Stimulated activated CD4-positive, alpha-beta T cell treated with anti-CD3 and anti-CD28 coated beads, Interleukin-1b, Interleukin-23, amount 100 ng/mL, for 4 hours (primary cell): ENCODE results near the gene MSL1.

Experiments used
- DNase-seq, 2 donors: peaks; one replicate each; pipeline ENCODE4 v3.0.0-alpha.2; 2020; ENCODE audit warnings: low read depth in 2 of 2

The MSL1 gene

DNA sequence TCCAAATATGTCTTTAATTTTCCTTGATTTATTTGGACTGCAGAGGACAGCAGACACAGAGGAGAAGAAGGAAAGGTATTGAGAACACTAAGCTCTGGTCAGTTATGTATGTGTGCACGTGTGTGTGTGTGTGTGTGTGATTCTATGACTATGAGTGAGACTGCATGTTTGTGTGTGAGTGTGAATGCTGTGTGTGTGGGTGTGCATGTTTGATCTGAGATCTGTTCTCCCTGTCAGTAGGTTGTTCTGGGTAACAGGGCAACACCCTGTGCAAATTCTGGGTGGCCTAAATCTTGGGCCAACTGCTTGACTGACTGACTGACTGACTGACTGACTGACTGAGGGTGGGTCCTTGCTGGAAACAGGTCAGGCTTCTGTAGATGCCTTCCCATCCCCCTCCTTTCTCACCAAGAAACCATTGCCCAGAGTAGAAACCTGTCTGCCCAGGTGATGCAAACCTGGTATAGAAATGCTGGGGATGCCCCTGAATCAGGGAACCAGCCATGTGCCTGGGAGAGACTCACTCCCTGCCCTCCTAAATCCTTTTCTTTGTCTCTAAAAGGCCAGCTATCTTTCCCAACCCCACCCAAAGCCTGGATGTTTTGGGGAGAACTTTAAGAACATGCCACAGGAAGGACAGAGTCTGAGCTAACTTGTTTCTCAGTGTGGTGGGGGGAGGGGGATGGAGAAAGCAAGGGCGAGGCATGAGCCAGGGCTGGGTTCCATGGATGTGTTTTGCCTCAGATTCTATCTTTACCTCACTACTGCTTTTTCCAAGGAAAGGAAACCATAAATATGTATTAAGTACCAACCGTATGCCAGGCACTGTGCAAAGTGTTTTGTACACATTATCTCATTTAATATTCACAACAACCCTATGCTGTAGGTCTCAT, 16.9 kb upstream of the MSL1 start:
- no peak for DNase-seq

- DNase-seq: no peak
These were observed 15.7 kb upstream of the MSL1 start for GRCh38 chr17:40105861-40106759.

- no peak for DNase-seq
These were observed 14.8 kb upstream of the MSL1 start for GRCh38 chr17:40106760-40107521.

- no peak for DNase-seq
These were observed 14.1 kb upstream of the MSL1 start for GRCh38 chr17:40107522-40108174.

DNA sequence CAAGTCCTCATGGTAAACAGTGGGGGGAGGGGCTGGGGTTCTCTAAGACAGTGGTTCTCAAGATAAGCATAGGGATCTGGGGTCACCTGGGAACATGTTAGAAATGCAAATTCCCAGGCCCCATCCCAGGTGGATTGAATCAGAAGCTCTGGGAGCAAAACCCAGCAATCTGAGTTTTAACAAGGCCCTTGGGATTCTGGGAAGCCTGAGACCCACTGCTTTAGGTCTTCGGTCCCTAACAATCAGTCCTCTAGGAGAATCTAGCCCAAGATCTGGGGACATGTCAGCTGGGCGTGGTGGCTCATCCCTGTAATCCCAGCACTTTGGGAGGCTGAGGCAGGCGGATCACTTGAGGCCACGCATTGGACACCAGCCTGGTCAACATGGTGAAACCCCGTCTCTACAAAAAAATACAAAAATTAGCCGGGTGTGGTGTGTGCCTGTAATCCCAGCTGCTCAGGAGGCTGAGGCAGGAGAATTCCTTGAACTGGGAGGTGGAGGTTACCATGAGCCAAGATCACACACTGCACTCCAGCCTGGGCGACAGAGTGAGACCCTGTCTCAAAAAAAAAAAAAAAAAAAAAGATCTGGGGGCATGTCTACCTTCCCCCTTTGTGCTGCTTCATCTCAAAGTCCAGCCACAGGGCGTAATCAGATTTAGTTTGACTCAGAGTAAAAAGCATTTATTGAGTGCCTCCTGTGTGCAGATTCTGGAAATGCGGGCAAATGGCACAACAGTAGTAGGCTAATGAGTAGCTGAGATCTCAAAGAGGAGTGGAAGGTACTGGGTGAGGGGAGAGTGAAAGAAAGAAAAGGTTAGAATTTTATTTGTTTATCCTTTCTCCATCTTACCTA, 12.6 kb upstream of the MSL1 start:
- DNase-seq: no peak

- DNase-seq: no peak
These were observed 11.5 kb upstream of the MSL1 start for GRCh38 chr17:40110026-40110845.

GRCh38 chr17:40111221-40112128, 10.3 kb upstream of the MSL1 start:
- DNase-seq: peak in 1 of 2 donors; percentile 53

GRCh38 chr17:40112191-40112711, 9.5 kb upstream of the MSL1 start:
- DNase-seq: no peak

DNA sequence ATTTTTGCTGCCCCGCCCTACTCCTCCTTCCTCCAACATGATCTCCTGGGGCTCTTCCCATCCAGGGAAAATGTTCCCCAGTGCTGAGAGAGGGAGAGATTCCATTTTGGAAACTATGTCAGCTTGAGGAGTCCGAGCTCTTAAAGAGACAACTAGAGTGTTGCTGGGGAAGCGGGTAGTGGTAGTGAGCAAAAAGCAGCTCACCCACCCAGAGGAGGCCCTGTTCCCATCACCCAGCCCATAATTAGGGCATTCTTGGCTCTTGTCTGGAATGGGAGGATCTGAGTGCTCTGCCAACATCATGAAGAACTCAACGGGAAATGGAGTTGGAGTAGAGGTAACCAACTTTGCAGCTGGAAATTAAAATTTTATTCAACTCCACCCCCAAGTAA, 9.1 kb upstream of the MSL1 start:
- DNase-seq: no peak

GRCh38 chr17:40113110-40113906, 8.5 kb upstream of the MSL1 start:
- DNase-seq: peak; percentile 86 to 87

GRCh38 chr17:40113907-40114245, 7.9 kb upstream of the MSL1 start:
- no peak for DNase-seq

DNA sequence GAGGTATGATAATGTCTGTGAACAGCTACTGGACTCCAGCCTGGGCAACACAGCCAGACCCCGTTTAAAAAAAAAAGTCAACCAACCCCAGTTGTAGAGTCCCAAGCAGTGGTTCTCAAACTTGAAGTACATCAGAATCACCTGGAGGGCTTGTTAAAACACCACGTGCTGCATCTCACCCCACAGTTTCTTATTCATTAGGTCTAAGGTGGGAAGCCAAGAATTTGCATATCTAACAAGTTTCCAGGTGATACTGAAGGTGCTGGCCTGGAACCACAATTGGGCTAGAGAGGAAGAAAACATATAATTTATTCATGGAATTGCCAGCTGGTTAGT, 6.7 kb upstream of the MSL1 start:
- DNase-seq: no peak

DNA sequence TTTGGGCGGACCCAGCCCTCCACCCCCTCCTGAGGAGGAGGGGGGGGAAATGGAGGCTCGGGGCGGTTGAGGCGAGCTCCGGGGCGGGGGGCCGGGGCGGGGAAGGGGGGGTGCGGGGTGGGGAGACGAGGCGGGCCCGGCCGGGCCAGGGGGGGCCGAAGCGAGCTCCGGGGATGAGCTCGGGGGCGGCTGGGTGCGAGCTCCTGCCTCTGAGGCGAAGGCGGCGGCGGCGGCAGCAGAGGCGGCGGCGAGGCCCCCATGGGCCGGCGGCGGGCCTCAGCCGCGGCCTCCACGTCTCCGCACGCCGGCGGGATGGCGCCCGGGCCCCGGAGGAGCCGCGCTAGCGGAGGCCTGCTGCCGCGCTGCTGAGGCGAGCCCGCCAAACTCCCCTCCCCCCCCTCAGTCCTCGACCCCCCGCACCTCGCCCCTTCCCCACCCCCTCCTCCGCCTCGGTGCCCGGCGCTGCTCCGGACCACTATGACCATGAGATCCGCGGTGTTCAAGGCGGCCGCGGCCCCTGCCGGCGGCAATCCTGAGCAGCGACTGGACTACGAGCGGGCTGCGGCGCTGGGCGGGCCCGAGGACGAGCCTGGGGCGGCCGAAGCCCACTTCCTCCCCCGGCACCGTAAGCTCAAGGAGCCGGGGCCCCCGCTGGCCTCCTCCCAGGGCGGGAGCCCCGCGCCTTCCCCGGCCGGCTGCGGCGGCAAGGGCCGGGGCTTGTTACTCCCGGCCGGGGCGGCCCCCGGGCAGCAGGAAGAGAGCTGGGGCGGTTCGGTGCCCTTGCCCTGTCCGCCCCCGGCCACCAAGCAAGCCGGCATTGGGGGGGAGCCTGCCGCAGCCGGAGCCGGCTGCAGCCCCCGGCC, 596 bp downstream of the MSL1 start:
- DNase-seq: no peak

DNA sequence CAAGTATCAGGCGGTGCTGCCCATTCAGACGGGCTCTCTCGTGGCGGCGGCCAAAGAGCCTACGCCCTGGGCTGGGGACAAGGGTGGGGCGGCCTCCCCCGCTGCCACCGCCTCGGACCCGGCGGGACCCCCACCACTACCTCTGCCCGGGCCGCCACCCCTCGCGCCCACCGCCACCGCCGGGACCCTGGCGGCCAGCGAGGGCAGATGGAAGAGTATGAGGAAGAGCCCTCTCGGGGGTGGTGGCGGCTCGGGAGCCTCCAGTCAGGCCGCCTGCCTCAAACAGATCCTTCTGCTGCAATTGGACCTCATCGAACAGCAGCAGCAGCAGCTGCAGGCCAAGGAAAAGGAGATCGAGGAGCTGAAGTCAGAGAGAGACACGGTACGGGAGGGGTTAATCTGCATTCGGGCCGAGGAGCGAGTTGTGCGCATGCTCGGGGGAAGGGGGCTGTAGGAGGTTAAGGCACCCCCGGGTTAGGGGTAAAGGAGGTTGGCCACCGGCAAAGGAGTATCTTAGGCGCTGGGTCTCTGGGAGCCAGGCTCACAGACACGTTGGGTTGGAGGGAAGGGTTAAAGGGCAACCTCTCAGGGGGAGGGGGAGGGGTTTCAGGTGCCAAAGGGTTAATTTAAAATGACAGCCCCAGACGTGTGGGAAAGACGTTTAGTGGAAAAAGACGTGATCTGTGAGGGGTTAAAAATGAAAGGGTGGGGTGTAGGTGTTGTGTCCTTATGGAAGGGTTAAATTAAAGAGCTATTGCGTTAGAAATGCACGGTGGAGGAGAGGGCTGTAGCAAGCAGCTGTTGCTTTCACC, 1.4 kb downstream of the MSL1 start:
- DNase-seq: peak in 1 of 2 donors; percentile 52

DNA sequence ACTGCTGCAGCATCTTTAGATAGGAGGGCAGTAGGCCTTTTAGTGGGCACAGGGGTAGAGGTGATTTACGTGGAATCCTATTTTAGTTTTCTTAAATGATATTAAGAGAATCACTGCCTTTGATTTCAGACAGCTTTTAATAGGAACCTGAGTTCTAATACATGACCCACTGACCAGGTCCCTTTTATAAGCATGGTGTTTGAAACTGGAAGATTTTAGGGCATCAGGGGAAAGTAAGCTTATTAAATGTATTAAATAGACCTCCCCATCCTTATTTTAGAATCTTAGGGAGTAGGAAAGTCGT, 2.0 kb downstream of the MSL1 start:
- no peak for DNase-seq
